ENCODE results near the gene SPAAR. TPM values are rescaled to one million over a fixed set of nuclear protein-coding genes. Genes with fewer than 3 reads are reported as not detected.
A peak's percentile ranks its signal among the peaks of the same experiment; 100 is the strongest.

The SPAAR gene
- total RNA-seq, 1 experiment from 2014 or later: not detected

- Histone ChIP-seq H3K4me3 (ENCODE audit: low read depth in 2 of 2, low read length in 2 of 2) (no peak overlapping the region), H3K27me3 (ENCODE audit: control insufficient read depth, insufficient read depth, low read length) (no peaks in the 10 kb centered on the region; the same call in 1 of the 2 replicates), H3K4me1 (ENCODE audit: control insufficient read depth, insufficient read depth, low read length) (no peaks in the 10 kb centered on the region), H3K36me3 (ENCODE audit: control insufficient read depth, insufficient read depth, low read length) (no peaks in the 10 kb centered on the region), H3K27ac (ENCODE audit: low read length) (no peak overlapping the region), H3K9me3 (ENCODE audit: control insufficient read depth, insufficient read depth, low read depth, low read length) (peaks cover 7% of the 10 kb centered on the region; the same call in 1 of the 2 replicates)
- intact Hi-C loops (cut with micrococcal nuclease; ENCODE audit: unreplicated experiment) (no loop called here), in situ Hi-C loops (cut with HindIII; ENCODE audit: low pct_unique_long_range_greater_than_20kb, low sequenced_read_pairs) (no loop called here)
- no TSS peak for BruUV-seq (replicated peaks)
- ChIA-PET CTCF (no interaction called here), POLR2A (no interaction called here)
- TF ChIP-seq TCF7L2 (IDR thresholded peaks at IDR 0.05; ENCODE audit: low read depth, low read length) (no peak), CTCF (IDR thresholded peaks at IDR 0.05) (no peak), POLR2AphosphoS5 (IDR thresholded peaks at IDR 0.05; ENCODE audit: low read depth, low read length) (no peak), SIN3A (IDR thresholded peaks at IDR 0.05; ENCODE audit: borderline replicate concordance, insufficient read depth, low read depth, low read length) (no peak), REST (IDR thresholded peaks at IDR 0.05; ENCODE audit: insufficient read depth in 1 of 2, low read depth in 2 of 2, low read length in 1 of 2) (no peak)
- no peak for DNase-seq (ENCODE audit: low read depth, low spot score)
- peak; percentile 57; the same call in 1 of the 2 replicates for ATAC-seq
Observed at GRCh38 chr9:35871545-35871944, 37.7 kb upstream of the SPAAR start.

GRCh38 chr9:35872505-35872904 is 36.8 kb upstream of the SPAAR start:
- BruUV-seq (replicated peaks): no TSS peak
- no peaks in the 10 kb centered on the region; the same call in 1 of the 2 replicates for H3K27me3 ChIP-seq (ENCODE audit: control insufficient read depth, insufficient read depth, low read length)
- no peaks in the 10 kb centered on the region for H3K4me1 ChIP-seq (ENCODE audit: control insufficient read depth, insufficient read depth, low read length)
- H3K36me3 ChIP-seq (ENCODE audit: control insufficient read depth, insufficient read depth, low read length): no peaks in the 10 kb centered on the region
- ATAC-seq: no peak
- DNase-seq (ENCODE audit: low read depth, low spot score): no peak
- CTCF ChIA-PET: no interaction called here
- in situ Hi-C loops (cut with HindIII; ENCODE audit: low pct_unique_long_range_greater_than_20kb, low sequenced_read_pairs): no loop called here
- no peak overlapping the region for H3K4me3 ChIP-seq (ENCODE audit: low read depth in 2 of 2, low read length in 2 of 2)
- H3K9me3 ChIP-seq (ENCODE audit: control insufficient read depth, insufficient read depth, low read depth, low read length): peaks cover 12% of the 10 kb centered on the region; the same call in 1 of the 2 replicates
- no peak for TF ChIP-seq SIN3A (IDR thresholded peaks at IDR 0.05; ENCODE audit: borderline replicate concordance, insufficient read depth, low read depth, low read length)
- TF ChIP-seq TCF7L2 (IDR thresholded peaks at IDR 0.05; ENCODE audit: low read depth, low read length): no peak
- no peak for TF ChIP-seq CTCF (IDR thresholded peaks at IDR 0.05)
- TF ChIP-seq REST (IDR thresholded peaks at IDR 0.05; ENCODE audit: insufficient read depth in 1 of 2, low read depth in 2 of 2, low read length in 1 of 2): no peak
- no peak for TF ChIP-seq POLR2AphosphoS5 (IDR thresholded peaks at IDR 0.05; ENCODE audit: low read depth, low read length)
- POLR2A ChIA-PET: no interaction called here
- intact Hi-C loops (cut with micrococcal nuclease; ENCODE audit: unreplicated experiment): no loop called here
- H3K27ac ChIP-seq (ENCODE audit: low read length): no peak overlapping the region

Measured in Panc1 (cell line).